HepG2 (cell line): ENCODE data around the gene MORC1. TPM values are rescaled to one million over a fixed set of nuclear protein-coding genes. Genes with fewer than 3 reads are reported as not detected.

Experiments used
- ATAC-seq: fragments of 200-7000 bp; cut with Tn5 transposase; 3 replicates; pipeline ENCODE4 v1.9.1; 2020; ENCODE audit warnings: mild to moderate bottlenecking, moderate library complexity
- BruUV-seq: library from RNA; stranded (reverse); fragments of 400-500 nt; replicated peaks from 2 replicates; lab custom pipeline; 2021; lab: Mats Ljungman, UMichigan
- CTCF ChIA-PET: fragments of 300-600 bp; formaldehyde crosslinking; extraction: SDS; loops from one replicate; lab custom pipeline; 2021; ENCODE audit warnings: low total read pairs, inconsistent platforms, low intra/inter-chr PET ratio; lab: Yijun Ruan, JAX
- POLR2A ChIA-PET: fragments of 350-600 bp; sonication (Branson Sonifier 250); formaldehyde crosslinking; loops from one replicate; lab custom pipeline; 2020; ENCODE audit warnings: antibody characterized with exemption, inconsistent platforms; lab: Yijun Ruan, JAX
- DNase-seq: peaks from one replicate; pipeline ENCODE4 v3.0.0-alpha.2; 2015; ENCODE audit warnings: low spot score
- FAIRE-seq: peaks from 3 replicates; lab custom pipeline; 2011; peaks lifted over from hg19 to GRCh38; lab: Jason Lieb, UNC
- H2AFZ ChIP-seq: one replicate; pipeline ENCODE4 v1.6.1; 2011; ENCODE audit warnings: low read length, inconsistent platforms
- H3K27ac ChIP-seq: fragments of 300-600 bp; 3 replicates; pipeline ENCODE4 v1.8.0; 2011; ENCODE audit warnings: mixed run types, mild to moderate bottlenecking, mixed read lengths, low read length, inconsistent platforms; ENCODE audit not compliant: insufficient read depth; ENCODE audit errors: extremely low read length
- H3K27me3 ChIP-seq, 2 experiments: fragments of 200-600 bp in 1 of 2; 2 replicates in 1 of 2; 3 replicates in 1 of 2; pipeline versions ENCODE4 v1.6.0 to v1.8.0; 2011; ENCODE audit warnings: low read length in 2 of 2, mild to moderate bottlenecking in 2 of 2, moderate library complexity in 2 of 2, inconsistent platforms in 1 of 2; ENCODE audit not compliant: insufficient read depth in 2 of 2, control insufficient read depth in 1 of 2
- H3K36me3 ChIP-seq, 2 experiments: fragments of 200-600 bp in 1 of 2; replicated peaks in 1 of 2; 2 replicates in 1 of 2; 3 replicates in 1 of 2; pipeline versions ENCODE4 v1.5.1 to v1.8.0; 2011; ENCODE audit warnings: low read length in 2 of 2, inconsistent platforms in 1 of 2; ENCODE audit not compliant: insufficient read depth in 2 of 2, control insufficient read depth in 1 of 2
- H3K4me1 ChIP-seq: 2 replicates; pipeline ENCODE4 v1.5.1; 2012; ENCODE audit warnings: low read length, inconsistent platforms; ENCODE audit not compliant: insufficient read depth
- H3K4me2 ChIP-seq: 2 replicates; pipeline ENCODE4 v1.6.0; 2011; ENCODE audit warnings: low read depth, low read length, inconsistent platforms
- H3K4me3 ChIP-seq, 3 experiments: fragments of 200-600 bp in 1 of 3; sonication (generic), shearing (Covaris generic) in 1 of 3; replicated peaks in 1 of 3; 2 replicates each; pipeline ENCODE4 v1.5.1; 2011 to 2016; ENCODE audit warnings: low read length in 3 of 3, inconsistent platforms in 2 of 3, low read depth in 2 of 3, mild to moderate bottlenecking in 2 of 3, control low read depth in 1 of 3, mixed read lengths in 1 of 3; ENCODE audit not compliant: insufficient read depth in 1 of 3
- H3K79me2 ChIP-seq: one replicate; pipeline ENCODE4 v1.6.1; 2011; ENCODE audit warnings: low read length, inconsistent platforms; ENCODE audit not compliant: insufficient read depth
- H3K9ac ChIP-seq: 2 replicates; pipeline ENCODE4 v1.6.0; 2011; ENCODE audit warnings: mild to moderate bottlenecking, low read depth, low read length, inconsistent platforms; ENCODE audit not compliant: insufficient read depth
- H3K9me3 ChIP-seq: 2 replicates; pipeline ENCODE4 v1.5.1; 2012; ENCODE audit warnings: mild to moderate bottlenecking, low read length
- H4K20me1 ChIP-seq: 2 replicates; pipeline ENCODE4 v1.6.0; 2011; ENCODE audit warnings: inconsistent platforms, mild to moderate bottlenecking, low read length, moderate library complexity; ENCODE audit not compliant: insufficient read depth
- PHF20 ChIP-seq: sonication (generic); formaldehyde crosslinking; IDR thresholded peaks from 2 replicates; pipeline ENCODE4 v1.5.0; 2020; ENCODE audit warnings: mild to moderate bottlenecking, missing genetic modification reagents
- ZNF598 ChIP-seq: sonication (generic); formaldehyde crosslinking; IDR thresholded peaks from 2 replicates; pipeline ENCODE4 v1.5.1; 2020; ENCODE audit warnings: mild to moderate bottlenecking, missing genetic modification reagents, borderline replicate concordance
- ZNF607 ChIP-seq: sonication (generic); formaldehyde crosslinking; IDR thresholded peaks from 2 replicates; pipeline ENCODE4 v1.5.1; 2020; ENCODE audit warnings: missing genetic modification reagents, mild to moderate bottlenecking, borderline replicate concordance
- ZNF609 ChIP-seq: sonication (generic); formaldehyde crosslinking; IDR thresholded peaks from 2 replicates; pipeline ENCODE4 v1.4.0; 2020; ENCODE audit warnings: mild to moderate bottlenecking, missing genetic modification reagents, borderline replicate concordance
- ZNF773 ChIP-seq: sonication (generic); formaldehyde crosslinking; IDR thresholded peaks from 2 replicates; pipeline ENCODE4 v1.4.0; 2020; ENCODE audit warnings: missing genetic modification reagents, borderline replicate concordance
- ZSCAN31 ChIP-seq: sonication (generic); formaldehyde crosslinking; IDR thresholded peaks from 2 replicates; pipeline ENCODE4 v1.5.0; 2020; ENCODE audit warnings: low read depth, mild to moderate bottlenecking, missing genetic modification reagents
- ZSCAN5A ChIP-seq: sonication (generic); formaldehyde crosslinking; IDR thresholded peaks from 2 replicates; pipeline ENCODE4 v1.8.0; 2022; ENCODE audit warnings: mild to moderate bottlenecking, missing genetic modification reagents, borderline replicate concordance
- WGBS: methylation state at CpG from one replicate; pipeline ENCODE4 v1.1.6; 2017; ENCODE audit warnings: low lambda C conversion rate; 5-methylcytosine and 5-hydroxymethylcytosine counted together
- in situ Hi-C: cut with HindIII; loops from 2 replicates; pipeline ENCODE4 v1.10.0; 2017; ENCODE audit warnings: low pct_unique_long_range_greater_than_20kb; ENCODE audit not compliant: extremely low pct_ligation_motif_present
- intact Hi-C: fragments of 100-400 bp; cut with micrococcal nuclease; formaldehyde crosslinking; loops from one replicate; pipeline ENCODE4 v1.10.0; 2022; ENCODE audit not compliant: unreplicated experiment
- polyA plus RNA-seq, 8 experiments: library from polyadenylated mRNA; depleted of rRNA in 3 of 8; stranded (reverse) in 7 of 8; unstranded in 1 of 8; fragments of >200 nt; fragmentation: Illumina TruSeq in 4 of 8; extraction: Trizol in 4 of 8; gene quantifications; 2 replicates each; pipeline versions ENCODE4 v1.2.1 to v1.2.3, GENCODE V29; 2011 to 2016; ENCODE audit warnings: low read depth in 4 of 8, missing spikeins in 1 of 8, mixed read lengths in 1 of 8; ENCODE audit not compliant: insufficient read depth in 1 of 8
- total RNA-seq, 5 experiments: library from RNA; depleted of rRNA; stranded (reverse); fragments of >200 nt; fragmentation: Illumina TruSeq; extraction: Trizol; gene quantifications; 2 replicates each; pipeline ENCODE4 v1.2.3, GENCODE V29; 2016; ENCODE audit warnings: low read depth in 1 of 5

Gene MORC1
- total and polyA plus RNA-seq, 2 of the 13 experiments (the other 11 are each of a cell fraction or from before 2014, with no cell fraction given) = not detected

- no peak for FAIRE-seq
- H3K4me3 ChIP-seq = no peak overlapping the region
- in situ Hi-C loops = no loop called here
- POLR2A ChIA-PET = no interaction called here
- no peak overlapping the region for H2AFZ ChIP-seq
- H3K4me2 ChIP-seq = no peak overlapping the region
- H3K4me1 ChIP-seq = no peaks in the 10 kb centered on the region
- TF ChIP-seq ZNF598 (CRISPR knock-in tag) = no peak
- no peak for TF ChIP-seq ZSCAN5A
- no peak for TF ChIP-seq ZSCAN31 (CRISPR knock-in tag)
- TF ChIP-seq PHF20 = no peak
- no peak for TF ChIP-seq ZNF607
- no peak for TF ChIP-seq ZNF609 (CRISPR knock-in tag)
- TF ChIP-seq ZNF773 (CRISPR knock-in tag) = no peak
- TF ChIP-seq, all 625 proteins: peak for 0
- Histone ChIP-seq H3K9ac (no peak overlapping the region), H3K9me3 (no peaks in the 10 kb centered on the region), H3K27me3 (no peaks in the 10 kb centered on the region), H3K27ac (no peak overlapping the region), H3K36me3 (no peaks in the 10 kb centered on the region), H4K20me1 (no peaks in the 10 kb centered on the region), H3K79me2 (no peaks in the 10 kb centered on the region)
- intact Hi-C loops = no loop called here
- BruUV-seq = no TSS peak
- ATAC-seq = no peak
- no peak for DNase-seq
- WGBS = 0% methylated on average over 1 of the region's 1 CpG
- CTCF ChIA-PET = no interaction called here
Measured at GRCh38 chr3:109143646-109144045, 25.7 kb upstream of the MORC1 start.
